Omental fat pad (tissue), 4 donors: ENCODE measurements around the gene TAS2R5. TPM values are rescaled to one million over a fixed set of nuclear protein-coding genes. Genes with fewer than 3 reads are reported as not detected.
"Not testable (repeated sequence)": the region's sequence is repeated elsewhere in the genome, so short reads cannot be mapped to it uniquely, and the experiment has no call there.

Experiments used
- ATAC-seq: fragments of 150-250 bp; one replicate; pipeline ENCODE4 v1.9.1; 2016; ENCODE audit warnings: mild to moderate bottlenecking, moderate library complexity; ENCODE audit not compliant: low FRiP score
- DNase-seq: peaks from one replicate; pipeline ENCODE4 v3.0.0-alpha.2; 2019; ENCODE audit warnings: low spot score
- total RNA-seq, 4 donors: library from RNA; depleted of rRNA; stranded (reverse); fragments of >200 nt; gene quantifications; one replicate each; pipeline ENCODE4 v1.1.0, GENCODE V29; 2016
- TF ChIP-seq, protein P1 (sequence below), 3 donors: fragments of 450-650 bp; IDR thresholded peaks; one replicate each; pipeline ENCODE4 v1.5.1; 2016 to 2017; ENCODE audit warnings: antibody characterized with exemption in 3 of 3, mild to moderate bottlenecking in 3 of 3, moderate library complexity in 2 of 3

Gene TAS2R5
- total RNA-seq = 1 to 10 TPM; 2.0 to 4.9 (median 3.4) TPM

DNA sequence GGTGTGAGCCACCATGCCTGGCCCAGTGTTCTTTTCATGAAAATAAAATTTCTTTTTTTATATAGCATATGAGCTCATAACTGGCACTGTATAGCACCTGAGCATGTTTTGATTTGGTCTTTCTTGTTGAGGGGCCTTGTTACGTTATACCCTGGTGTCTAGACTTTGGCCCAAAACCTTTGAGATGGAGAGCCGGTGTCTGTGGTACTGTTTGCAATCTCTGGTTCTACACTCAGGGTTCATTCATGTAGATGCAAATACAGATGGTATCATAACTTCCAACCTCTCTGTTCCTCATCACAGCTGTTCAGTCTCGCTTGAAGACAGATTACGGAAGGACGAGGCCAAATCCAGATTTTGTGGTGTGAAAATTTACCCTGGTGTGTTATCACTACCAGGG, at the start of gene TAS2R5:
TAS2R5 (plus strand) TSS at position 301 of the 400 bp plus-strand sequence. CDS start 145 bp downstream, outside the sequence.
- TF ChIP-seq, protein P1, sequence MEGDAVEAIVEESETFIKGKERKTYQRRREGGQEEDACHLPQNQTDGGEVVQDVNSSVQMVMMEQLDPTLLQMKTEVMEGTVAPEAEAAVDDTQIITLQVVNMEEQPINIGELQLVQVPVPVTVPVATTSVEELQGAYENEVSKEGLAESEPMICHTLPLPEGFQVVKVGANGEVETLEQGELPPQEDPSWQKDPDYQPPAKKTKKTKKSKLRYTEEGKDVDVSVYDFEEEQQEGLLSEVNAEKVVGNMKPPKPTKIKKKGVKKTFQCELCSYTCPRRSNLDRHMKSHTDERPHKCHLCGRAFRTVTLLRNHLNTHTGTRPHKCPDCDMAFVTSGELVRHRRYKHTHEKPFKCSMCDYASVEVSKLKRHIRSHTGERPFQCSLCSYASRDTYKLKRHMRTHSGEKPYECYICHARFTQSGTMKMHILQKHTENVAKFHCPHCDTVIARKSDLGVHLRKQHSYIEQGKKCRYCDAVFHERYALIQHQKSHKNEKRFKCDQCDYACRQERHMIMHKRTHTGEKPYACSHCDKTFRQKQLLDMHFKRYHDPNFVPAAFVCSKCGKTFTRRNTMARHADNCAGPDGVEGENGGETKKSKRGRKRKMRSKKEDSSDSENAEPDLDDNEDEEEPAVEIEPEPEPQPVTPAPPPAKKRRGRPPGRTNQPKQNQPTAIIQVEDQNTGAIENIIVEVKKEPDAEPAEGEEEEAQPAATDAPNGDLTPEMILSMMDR (IDR thresholded peaks at IDR 0.05) = no peak
- ATAC-seq = no peak
- DNase-seq = no peak

DNA sequence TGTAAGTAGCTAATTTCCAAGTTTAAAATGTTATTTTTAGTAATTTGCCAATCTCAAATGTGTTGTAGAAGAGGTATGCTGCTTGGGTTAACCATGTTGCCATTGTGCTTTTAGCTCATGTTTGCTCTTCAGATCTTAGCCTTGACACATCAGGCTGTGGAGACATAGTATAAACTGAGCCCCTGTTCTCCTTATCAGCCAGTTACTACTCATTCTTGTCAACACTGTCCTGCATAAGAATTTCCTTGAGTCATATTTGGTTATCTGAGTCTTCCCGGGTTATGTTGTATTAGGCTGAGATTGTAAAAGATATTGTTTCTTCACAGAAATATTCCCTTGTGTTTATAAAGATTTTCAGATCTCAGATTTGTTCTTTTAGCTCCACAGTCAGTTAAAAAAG, 47.8 kb upstream of the TAS2R5 start:
- ATAC-seq (no peak), DNase-seq (no peak)
- TF ChIP-seq, protein P1 (IDR thresholded peaks at IDR 0.05) = no peak

DNA sequence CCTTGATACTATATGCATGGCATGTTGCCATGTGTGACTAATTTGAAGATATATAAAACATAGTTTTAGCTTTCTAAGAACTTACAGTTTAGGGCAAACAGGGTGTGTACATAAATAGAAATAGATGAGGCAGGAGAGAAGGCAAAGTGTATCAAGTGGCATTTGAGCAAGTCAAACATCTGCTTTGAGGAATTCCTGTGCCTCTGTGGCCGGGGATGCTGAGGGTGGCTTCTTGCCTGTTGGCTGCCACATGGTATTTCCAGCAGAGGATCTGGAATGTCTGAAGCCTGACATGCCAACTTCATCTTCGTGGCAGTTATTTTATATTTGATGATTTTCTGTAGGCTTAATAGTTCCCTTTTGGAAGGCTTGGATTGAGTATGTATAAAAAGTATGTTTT, 45.9 kb upstream of the TAS2R5 start:
- ATAC-seq (no peak), DNase-seq (no peak)
- TF ChIP-seq, protein P1 (IDR thresholded peaks at IDR 0.05) = no peak

DNA sequence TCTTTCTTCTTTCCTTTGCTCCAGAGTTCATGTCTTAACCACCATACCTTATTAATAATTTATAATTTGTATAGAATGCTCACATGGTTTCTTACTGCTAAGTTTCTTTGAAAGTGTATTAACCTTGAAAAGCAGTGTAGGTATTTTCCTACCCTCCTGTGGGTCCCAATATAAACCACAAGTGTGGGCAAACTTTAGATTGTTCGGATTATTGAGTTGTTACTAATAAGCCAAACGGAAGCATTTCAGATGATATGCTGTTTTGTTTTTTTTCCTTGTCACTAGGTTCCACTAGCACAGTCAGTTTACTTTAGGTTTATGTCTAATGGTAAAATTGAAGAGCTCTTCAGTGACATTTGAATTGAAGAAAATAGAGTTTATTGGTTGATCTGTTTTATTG, 41.6 kb upstream of the TAS2R5 start:
- TF ChIP-seq, protein P1 (IDR thresholded peaks at IDR 0.05) = no peak

GRCh38 chr7:141751904-141752303, 38.1 kb upstream of the TAS2R5 start:
- DNase-seq, ATAC-seq: not testable (repeated sequence)

More for the DNA sequence above, 41.6 kb upstream of the TAS2R5 start:
- no peak for DNase-seq
- no peak for ATAC-seq

DNA sequence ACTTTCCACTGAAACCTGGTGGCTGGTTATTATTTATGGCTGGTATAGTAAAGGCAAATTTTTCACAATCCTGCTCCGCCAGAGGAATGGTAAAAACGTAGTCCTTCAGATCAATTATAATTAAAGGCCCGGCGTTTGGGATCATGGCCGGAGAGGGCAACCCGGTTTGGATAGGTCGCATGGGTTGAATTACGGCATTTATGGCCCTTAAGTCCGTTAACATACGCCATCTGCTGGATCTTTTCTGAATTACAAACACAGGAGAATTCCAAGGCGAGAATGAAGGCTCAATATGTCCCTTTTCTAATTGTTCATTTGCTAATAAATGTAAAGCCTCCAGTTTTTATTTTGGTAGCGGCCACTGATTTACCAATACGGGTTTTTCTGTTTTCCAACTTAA, 37.4 kb upstream of the TAS2R5 start:
- ATAC-seq = no peak
- DNase-seq = no peak
- TF ChIP-seq, protein P1 (IDR thresholded peaks at IDR 0.05) = no peak

- TF ChIP-seq, protein P1 (IDR thresholded peaks at IDR 0.05) = no peak
- DNase-seq (no peak), ATAC-seq (no peak)
Measured at GRCh38 chr7:141754939-141755338, 35.1 kb upstream of the TAS2R5 start.

GRCh38 chr7:141763797-141764196, 26.2 kb upstream of the TAS2R5 start, which contains the start of gene TAS2R3:
Gene TAS2R3 (plus strand): TSS chr7:141764097. CDS start chr7:141764159, 62 bp downstream.
- TF ChIP-seq, protein P1 (IDR thresholded peaks at IDR 0.05) = no peak
- ATAC-seq (no peak), DNase-seq (no peak)

DNA sequence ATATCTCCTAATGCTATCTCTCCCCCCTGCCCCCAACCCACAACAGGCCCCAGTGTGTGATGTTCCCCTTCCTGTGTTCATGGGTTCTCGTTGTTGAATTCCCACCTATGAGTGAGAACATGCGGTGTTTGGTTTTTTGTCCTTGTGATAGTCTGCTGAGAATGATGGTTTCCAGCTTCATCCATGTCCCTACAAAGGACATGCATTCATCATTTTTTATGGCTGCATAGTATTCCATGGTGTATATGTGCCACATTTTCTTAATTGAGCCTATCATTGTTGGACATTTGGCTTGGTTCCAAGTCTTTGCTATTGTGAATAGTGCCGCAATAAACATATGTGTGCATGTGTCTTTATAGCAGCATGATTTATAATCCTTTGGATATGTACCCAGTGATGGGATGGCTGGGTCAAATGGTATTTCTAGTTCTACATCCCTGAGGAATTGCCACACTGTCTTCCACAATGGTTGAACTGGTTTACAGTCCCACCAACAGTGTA, 19.9 kb upstream of the TAS2R5 start:
- not testable (repeated sequence) for DNase-seq, ATAC-seq
